Activated T-cell treated with anti-CD3 and anti-CD28 coated beads for 24 hours (primary cell): ENCODE results near the gene THRAP3.
A peak's percentile ranks its signal among the peaks of the same experiment; 100 is the strongest.

Experiments
- DNase-seq: peaks from one replicate; pipeline ENCODE4 v3.0.0-alpha.2; 2020; ENCODE audit warnings: low read depth

THRAP3 gene

DNA sequence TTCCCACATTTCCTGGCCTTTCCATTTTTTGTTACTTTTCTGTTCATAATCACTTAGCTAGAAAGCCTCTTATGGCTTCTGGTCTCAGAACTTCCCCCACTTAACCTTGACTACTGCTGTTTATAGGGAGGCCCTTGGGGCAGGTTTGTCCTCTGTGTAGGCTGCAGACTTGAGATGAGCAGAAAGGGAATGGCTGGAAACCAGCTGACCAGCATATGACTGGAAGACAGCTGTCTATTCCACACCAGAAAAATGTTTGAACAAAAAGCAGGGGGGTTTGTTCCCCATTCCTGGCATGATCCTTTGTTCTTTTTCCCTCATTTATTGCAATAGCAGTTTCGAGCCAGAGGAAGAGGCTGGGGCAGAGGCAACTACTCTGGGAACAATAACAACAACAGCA lies 77.0 kb downstream of the THRAP3 start:
- DNase-seq: no peak

DNA sequence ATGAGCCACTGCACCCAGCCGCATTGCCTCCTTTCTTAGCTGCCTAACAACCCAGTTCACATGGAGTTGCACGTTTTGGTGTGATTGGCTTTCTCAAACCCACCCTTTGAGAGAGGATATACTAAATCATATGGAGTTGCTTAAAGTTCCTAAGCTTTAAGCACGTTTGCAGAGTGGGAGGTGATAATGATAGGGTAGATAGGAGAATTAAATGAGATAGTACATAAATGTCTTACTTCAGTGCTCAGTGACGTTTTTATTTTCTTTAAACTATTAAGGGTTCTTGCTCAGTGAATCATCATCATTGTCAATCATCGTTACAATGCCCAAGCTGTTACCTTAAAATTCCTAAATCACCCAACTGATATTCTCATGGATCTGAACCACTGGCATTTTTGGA lies 79.0 kb downstream of the THRAP3 start:
- no peak for DNase-seq

- DNase-seq: no peak
These were observed 79.6 kb downstream of the THRAP3 start for GRCh38 chr1:36303650-36304360.

DNA sequence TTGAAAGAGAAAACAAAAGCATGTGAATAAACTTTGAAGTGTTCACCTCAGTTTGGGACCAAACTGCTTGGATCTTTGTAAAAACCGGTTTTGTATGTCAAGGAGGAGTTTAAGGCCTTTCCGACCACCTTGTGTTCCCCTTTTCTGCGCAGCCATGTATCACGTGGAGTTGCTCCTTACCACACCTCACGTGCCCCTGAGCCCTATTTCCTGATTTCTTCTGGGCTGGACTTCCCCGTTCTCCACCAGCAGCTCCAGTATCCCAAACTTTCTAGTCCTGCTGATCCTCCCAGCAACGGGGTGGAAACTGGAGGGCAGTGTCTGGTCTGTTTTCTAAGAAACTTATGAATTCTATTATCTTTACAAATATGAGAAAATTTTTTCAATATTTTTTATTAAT lies 80.3 kb downstream of the THRAP3 start:
- DNase-seq: no peak

- DNase-seq: peak; percentile 47
These were observed 81.0 kb downstream of the THRAP3 start for GRCh38 chr1:36304970-36305914.

DNA sequence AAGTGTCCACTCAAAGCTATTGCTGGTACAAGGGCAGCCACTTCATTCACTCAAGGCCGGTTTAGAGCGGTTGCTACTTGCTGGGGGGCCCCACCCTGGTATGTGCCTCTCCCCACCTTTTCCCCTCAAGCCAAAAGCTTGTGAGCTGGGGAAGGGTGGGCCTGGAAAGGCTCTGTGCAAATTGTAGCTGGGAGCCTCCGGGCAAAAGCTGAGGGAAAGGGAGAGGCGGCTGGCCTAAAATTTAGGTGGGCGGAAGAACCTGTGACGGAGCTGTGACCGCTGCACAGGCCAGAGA lies 81.6 kb downstream of the THRAP3 start:
- DNase-seq: no peak

- no peak for DNase-seq
These were observed 82.1 kb downstream of the THRAP3 start, which contains the start of gene SH3D21 for GRCh38 chr1:36306210-36306901. Gene SH3D21 (plus strand): TSS chr1:36306368. CDS start chr1:36306421, 53 bp downstream.

DNA sequence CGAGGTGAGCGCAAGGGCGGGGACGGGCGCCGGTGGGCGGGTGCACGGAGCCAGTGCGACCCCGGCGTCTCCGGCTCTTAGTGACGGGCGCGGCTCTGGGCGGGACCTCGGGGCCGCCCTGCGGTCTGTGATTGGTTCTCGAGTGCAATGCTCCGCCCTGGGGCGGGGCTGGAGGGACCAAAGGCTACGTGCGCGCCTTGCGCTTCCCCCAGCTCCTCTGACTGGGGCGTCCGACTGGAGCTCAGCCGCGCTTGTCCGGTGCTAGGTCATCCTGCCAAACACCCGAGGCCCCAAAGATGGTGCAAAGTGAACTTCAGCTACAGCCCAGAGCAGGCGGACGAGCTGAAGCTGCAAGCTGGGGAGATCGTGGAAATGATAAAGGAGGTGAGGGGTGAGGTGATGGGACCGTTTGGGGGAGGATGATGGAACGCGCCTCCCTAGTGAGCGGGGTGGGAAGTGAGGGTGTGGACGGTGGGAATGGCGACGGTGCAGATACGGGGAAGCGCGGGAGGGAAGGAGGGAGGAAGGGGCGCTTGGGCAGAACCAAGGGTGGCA lies 82.7 kb downstream of the THRAP3 start:
- DNase-seq: peak; percentile 88

DNA sequence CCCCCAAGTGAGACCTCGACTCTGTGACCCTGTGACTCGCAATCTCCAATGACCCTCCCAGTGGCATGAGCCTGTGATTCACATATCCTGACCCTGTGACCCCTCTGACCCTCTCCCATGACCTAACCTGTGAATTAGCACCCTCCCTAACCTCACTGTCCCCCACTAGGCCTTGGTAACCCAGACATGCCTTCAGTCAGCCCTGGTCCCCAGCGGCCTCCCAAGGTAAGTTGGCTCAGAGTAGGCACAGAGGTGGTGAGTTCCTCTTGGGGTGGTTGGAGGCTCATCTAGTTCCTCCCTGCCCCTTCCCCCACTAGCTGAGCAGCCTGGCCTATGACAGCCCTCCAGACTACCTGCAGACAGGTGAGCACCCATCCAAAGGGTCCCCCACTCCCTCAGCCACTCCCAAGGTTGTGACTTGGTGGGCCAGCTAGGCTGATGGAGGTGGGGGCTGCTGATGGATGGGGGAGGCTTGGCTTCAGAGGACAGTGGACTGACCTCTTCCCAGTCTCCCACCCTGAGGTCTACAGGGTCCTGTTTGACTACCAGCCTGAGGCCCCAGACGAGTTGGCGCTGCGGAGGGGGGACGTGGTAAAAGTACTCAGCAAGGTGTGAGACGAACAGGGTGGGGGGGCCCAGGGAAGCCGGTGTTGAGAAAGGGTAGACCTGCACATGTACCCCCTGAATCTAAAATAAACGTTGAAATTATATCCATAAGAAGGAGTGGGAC lies 83.5 kb downstream of the THRAP3 start:
- no peak for DNase-seq

DNA sequence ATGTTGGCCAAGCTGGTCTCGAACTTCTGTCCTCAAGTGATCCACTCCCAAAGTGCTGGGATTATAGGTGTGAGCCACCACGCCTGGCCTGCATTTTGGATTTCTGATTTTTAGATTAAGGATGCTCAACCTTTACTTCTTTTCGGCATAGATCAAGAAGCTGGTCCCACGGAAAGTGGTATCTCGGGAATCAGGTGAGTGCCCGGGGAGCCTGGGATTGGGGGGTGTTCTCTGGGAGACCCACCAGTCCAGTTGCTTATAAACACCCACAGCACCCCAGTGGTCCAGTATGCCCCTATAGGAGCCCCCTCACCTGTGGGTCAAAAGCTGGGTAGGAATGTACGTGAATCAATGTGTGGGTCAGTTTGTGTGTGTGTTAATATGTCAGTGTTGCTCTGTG lies 85.2 kb downstream of the THRAP3 start:
- no peak for DNase-seq

DNA sequence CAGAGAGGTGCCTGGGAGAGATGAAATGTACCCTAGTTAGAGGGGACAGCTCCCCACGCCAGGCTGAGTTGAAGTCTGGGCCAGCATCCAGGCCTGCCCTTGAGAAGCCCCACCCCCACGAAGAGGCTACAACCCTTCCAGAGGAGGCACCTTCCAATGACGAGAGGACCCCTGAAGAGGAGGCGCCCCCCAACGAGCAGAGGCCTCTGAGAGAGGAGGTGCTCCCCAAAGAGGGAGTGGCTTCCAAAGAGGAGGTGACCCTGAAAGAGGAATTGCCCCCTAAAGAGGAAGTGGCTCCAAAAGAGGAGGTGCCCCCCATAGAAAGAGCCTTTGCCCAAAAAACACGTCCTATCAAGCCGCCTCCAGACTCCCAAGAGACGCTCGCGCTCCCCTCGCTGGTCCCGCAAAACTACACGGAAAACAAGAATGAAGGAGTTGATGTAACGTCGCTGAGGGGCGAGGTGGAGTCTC lies 96.1 kb downstream of the THRAP3 start:
- no peak for DNase-seq

- no peak for DNase-seq
These were observed 96.5 kb downstream of the THRAP3 start for GRCh38 chr1:36320767-36321118.

- no peak for DNase-seq
These were observed 97.1 kb downstream of the THRAP3 start for GRCh38 chr1:36321119-36321951.

DNA sequence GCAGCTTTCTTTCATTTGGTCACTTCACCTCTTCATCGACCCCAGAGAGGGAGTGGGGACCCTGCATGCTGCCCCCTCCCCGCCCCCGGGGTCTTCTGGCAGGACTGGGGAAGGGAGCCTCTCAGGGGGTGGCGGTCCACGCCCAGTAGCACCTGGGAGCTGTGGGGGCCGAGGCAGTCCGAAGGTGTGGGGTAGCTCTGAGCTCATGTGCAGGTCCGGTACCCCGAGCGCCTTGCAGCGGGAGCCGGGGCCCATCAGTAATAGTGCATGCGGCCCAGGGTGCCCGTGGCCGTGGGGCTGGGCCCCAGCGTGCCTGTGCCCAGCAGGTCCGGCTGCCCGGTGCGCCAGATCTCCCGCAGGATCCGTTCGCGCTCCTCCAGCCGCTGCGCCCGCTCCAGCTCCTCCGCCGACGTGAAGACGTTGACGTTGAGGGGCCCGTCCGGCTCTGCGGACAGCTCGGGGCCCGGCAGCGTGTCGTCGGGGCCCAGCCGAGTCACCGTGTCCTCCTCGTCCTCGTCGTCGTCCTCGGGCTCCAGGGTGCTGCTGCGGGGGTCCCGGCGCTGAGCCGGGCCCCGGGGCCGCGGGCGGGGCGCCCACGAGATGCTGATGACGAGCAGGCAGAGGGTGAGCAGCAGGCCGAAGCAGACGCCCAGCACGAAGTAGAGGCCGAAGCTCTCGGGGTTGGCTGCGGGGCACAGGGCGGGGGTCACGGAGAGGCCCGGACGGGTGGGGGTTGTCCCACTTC lies 98.0 kb downstream of the THRAP3 start:
- no peak for DNase-seq

DNA sequence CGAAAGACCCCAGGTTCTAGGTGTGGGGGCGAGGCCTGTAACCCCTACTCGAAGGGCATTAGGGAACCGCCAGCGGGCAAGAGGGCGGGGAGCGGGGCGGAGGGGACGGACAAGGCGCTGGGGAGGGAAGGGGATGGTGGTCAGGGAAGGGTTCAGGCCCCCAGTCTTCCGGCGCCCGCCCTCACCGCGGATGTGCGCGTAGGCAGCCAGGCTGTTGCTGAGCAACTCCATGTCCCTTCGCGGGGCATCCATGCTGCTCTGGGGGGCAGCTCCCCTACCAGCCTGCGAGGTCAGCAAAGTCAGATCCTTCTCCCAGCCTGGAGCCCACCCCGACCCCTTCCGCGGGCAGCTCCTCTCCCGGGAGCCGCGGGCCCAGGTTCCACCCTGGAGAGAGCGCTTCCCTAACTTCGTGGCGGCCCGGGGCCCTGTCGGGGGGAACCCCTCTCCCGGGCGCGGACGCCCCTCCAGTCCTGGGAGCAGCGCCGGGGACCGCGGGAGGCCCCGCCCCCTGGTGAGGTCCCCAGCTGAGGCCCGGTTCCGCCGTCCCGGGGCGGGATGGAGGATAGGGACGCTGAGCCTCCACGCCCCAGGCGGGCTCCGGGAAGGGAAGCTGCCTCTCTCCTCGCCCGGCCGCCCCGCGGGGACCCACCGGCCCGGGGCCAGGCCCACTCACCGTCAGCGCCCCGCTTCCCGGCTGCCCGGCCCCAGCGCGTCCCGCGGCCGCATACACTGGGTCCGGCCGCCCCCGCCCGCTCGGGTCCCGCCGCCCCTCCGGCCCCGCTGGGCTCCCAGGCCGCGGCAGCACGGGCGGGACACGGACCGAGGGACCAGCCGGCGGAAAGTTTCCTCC lies 98.8 kb downstream of the THRAP3 start:
- DNase-seq: no peak

GRCh38 chr1:36323636-36324352 lies 99.6 kb downstream of the THRAP3 start, which contains the start of gene EVA1B:
Gene EVA1B (minus strand): TSS chr1:36323645. CDS start chr1:36323037, 608 bp downstream.
- DNase-seq: no peak

GRCh38 chr1:36324353-36324703 lies 100.1 kb downstream of the THRAP3 start:
- DNase-seq: no peak

DNA sequence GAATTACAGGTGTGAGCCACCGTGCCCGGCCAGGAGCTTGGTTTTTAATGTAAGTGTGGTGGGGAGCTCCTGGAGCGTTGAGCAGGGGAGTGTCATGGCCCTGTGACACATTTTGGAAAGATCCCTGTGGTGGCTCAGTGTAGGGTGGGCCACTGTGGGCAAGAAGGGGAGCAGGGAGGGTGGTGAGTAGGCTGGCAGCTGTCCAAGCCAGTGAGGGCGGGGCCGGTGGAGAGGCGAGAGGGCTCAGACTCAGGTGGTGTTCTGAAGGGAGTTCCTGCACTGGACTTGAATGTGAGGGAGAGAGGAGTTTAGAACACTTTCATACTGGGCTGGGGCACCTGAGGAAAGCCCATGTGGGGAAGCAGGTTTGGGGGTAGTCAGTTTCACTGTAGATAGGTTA lies 102.3 kb downstream of the THRAP3 start:
- no peak for DNase-seq
